BLaER1 treated with 17β-estradiol and CSF1 and Interleukin-3, amounts not matched to agents 10 nM and 100 nM (cell line): ENCODE measurements around the gene PRR33.
"Not testable (repeated sequence)": the region's sequence is repeated elsewhere in the genome, so short reads cannot be mapped to it uniquely, and the experiment has no call there.

Experiments
- H3K27ac ChIP-seq, 11 experiments: shearing (Covaris generic); formaldehyde crosslinking; 2 replicates each; pipeline ENCODE4 v1.8.1; 2022
- H3K27me3 ChIP-seq, 11 experiments: shearing (Covaris generic); formaldehyde crosslinking; 2 replicates each; pipeline ENCODE4 v1.8.1; 2022
- H3K36me3 ChIP-seq, 11 experiments: shearing (Covaris generic); formaldehyde crosslinking; 2 replicates each; pipeline ENCODE4 v1.8.1; 2022
- H3K4me1 ChIP-seq, 10 experiments: shearing (Covaris generic); formaldehyde crosslinking; 2 replicates each; pipeline ENCODE4 v1.8.1; 2022
- H3K4me2 ChIP-seq, 11 experiments: shearing (Covaris generic); formaldehyde crosslinking; 2 replicates each; pipeline ENCODE4 v1.8.1; 2022
- H3K4me3 ChIP-seq, 10 experiments: shearing (Covaris generic); formaldehyde crosslinking; 2 replicates each; pipeline ENCODE4 v1.8.1; 2022
- H3K9ac ChIP-seq, 11 experiments: shearing (Covaris generic); formaldehyde crosslinking; 2 replicates each; pipeline ENCODE4 v1.8.1; 2022
- H3K9me3 ChIP-seq, 11 experiments: shearing (Covaris generic); formaldehyde crosslinking; replicated peaks in 1 of 11; 2 replicates each; pipeline ENCODE4 v1.8.1; 2022
- H4K20me1 ChIP-seq, 11 experiments: shearing (Covaris generic); formaldehyde crosslinking; 2 replicates each; pipeline ENCODE4 v1.8.1; 2022
- Cebpa-rat ChIP-seq, 11 experiments: shearing (Covaris generic); IDR thresholded peaks; 2 replicates each; pipeline ENCODE4 v1.8.1; 2022

Gene PRR33

GRCh38 chr11:1877211-1878136 is 14.2 kb downstream of the PRR33 start:
- Histone ChIP-seq H3K36me3 (no peaks in the 10 kb centered on the region), H3K27ac (no peak overlapping the region), H3K27me3 (peaks cover 0 to 5% (median 0%) of the 10 kb centered on the region in 11 experiments; a peak in 2 of 22 replicates), H4K20me1 (peaks cover 0 to 28% (median 0%) of the 10 kb centered on the region in 11 experiments; a peak in 7 of 22 replicates), H3K4me2 (peak overlapping the region; percentile 26 to 77 (median 66); a peak in 20 of 22 replicates), H3K4me3 (no peak overlapping the region), H3K9me3 (no peaks in the 10 kb centered on the region), H3K4me1 (peaks cover 65 to 93% (median 86%) of the 10 kb centered on the region in 10 experiments), H3K9ac (no peak overlapping the region; a peak in 2 of 22 replicates)
- no peak for TF ChIP-seq Cebpa-rat (IDR thresholded peaks at IDR 0.05)

GRCh38 chr11:1876361-1877063 is 15.2 kb downstream of the PRR33 start:
- Histone ChIP-seq H3K4me3 (no peak overlapping the region), H3K36me3 (no peaks in the 10 kb centered on the region), H3K27ac (0 out of 22 replicates have a peak overlapping the region, but pooled peaks of 1 of the 11 experiments have one; percentile 4), H3K9me3 (no peaks in the 10 kb centered on the region), H3K4me2 (peak overlapping the region; percentile 22 to 77 (median 66); a peak in 21 of 22 replicates), H3K4me1 (peaks cover 57 to 92% (median 81%) of the 10 kb centered on the region in 10 experiments), H4K20me1 (peaks cover 0 to 37% (median 5%) of the 10 kb centered on the region in 11 experiments; a peak in 13 of 22 replicates), H3K9ac (peak overlapping the region in 3 of 11 experiments; percentile 7 to 15 (median 14); a peak in 2 of 22 replicates), H3K27me3 (peaks cover 0 to 10% (median 3%) of the 10 kb centered on the region in 11 experiments; a peak in 15 of 22 replicates)
- no peak for TF ChIP-seq Cebpa-rat (IDR thresholded peaks at IDR 0.05)

- Histone ChIP-seq H3K27me3 (peaks cover 5 to 16% (median 9%) of the 10 kb centered on the region in 11 experiments), H3K4me1 (peaks cover 55 to 92% (median 81%) of the 10 kb centered on the region in 10 experiments), H3K9ac (peak overlapping the region in 3 of 11 experiments; percentile 7 to 15 (median 14); a peak in 2 of 22 replicates), H3K27ac (0 out of 22 replicates have a peak overlapping the region, but pooled peaks of 1 of the 11 experiments have one; percentile 4), H4K20me1 (peaks cover 5 to 44% (median 11%) of the 10 kb centered on the region in 11 experiments; a peak in 17 of 22 replicates), H3K4me2 (peak overlapping the region; percentile 22 to 77 (median 66); a peak in 21 of 22 replicates)
- H3K9me3 ChIP-seq, H3K36me3 ChIP-seq, H3K4me3 ChIP-seq: not testable (repeated sequence)
These were observed 15.8 kb downstream of the PRR33 start for GRCh38 chr11:1875851-1876301.

GRCh38 chr11:1875093-1875850 is 16.4 kb downstream of the PRR33 start:
- TF ChIP-seq Cebpa-rat (IDR thresholded peaks at IDR 0.05) = no peak
- Histone ChIP-seq H3K9ac (no peak overlapping the region), H3K36me3 (no peaks in the 10 kb centered on the region), H3K27me3 (peaks cover 11 to 22% (median 16%) of the 10 kb centered on the region in 11 experiments), H3K4me2 (peak overlapping the region; percentile 19 to 77 (median 66); a peak in 19 of 22 replicates), H3K9me3 (no peaks in the 10 kb centered on the region), H4K20me1 (peaks cover 5 to 50% (median 17%) of the 10 kb centered on the region in 11 experiments; a peak in 18 of 22 replicates), H3K4me3 (no peak overlapping the region), H3K4me1 (peaks cover 55 to 92% (median 81%) of the 10 kb centered on the region in 10 experiments), H3K27ac (no peak overlapping the region)

GRCh38 chr11:1874441-1875092 is 17.1 kb downstream of the PRR33 start:
- Histone ChIP-seq H3K27me3 (peaks cover 18 to 29% (median 23%) of the 10 kb centered on the region in 11 experiments), H4K20me1 (peaks cover 10 to 57% (median 24%) of the 10 kb centered on the region in 11 experiments; a peak in 20 of 22 replicates), H3K4me1 (peaks cover 55 to 92% (median 81%) of the 10 kb centered on the region in 10 experiments), H3K9ac (0 out of 22 replicates have a peak overlapping the region, but pooled peaks of 1 of the 11 experiments have one; percentile 29), H3K4me2 (peak overlapping the region in 9 of 11 experiments; percentile 62 to 77 (median 70); a peak in 12 of 22 replicates)
- not testable (repeated sequence) for H3K4me3 ChIP-seq, H3K36me3 ChIP-seq, H3K9me3 ChIP-seq, H3K27ac ChIP-seq

- H3K4me2 ChIP-seq = peak overlapping the region in 9 of 11 experiments; percentile 39 to 64 (median 44); a peak in 11 of 22 replicates
- H3K27me3 ChIP-seq = peaks cover 25 to 37% (median 30%) of the 10 kb centered on the region in 11 experiments
- not testable (repeated sequence) for H3K4me3 ChIP-seq, H3K9ac ChIP-seq, H3K36me3 ChIP-seq, H3K9me3 ChIP-seq, H3K27ac ChIP-seq
- H4K20me1 ChIP-seq = peaks cover 18 to 65% (median 31%) of the 10 kb centered on the region in 11 experiments; a peak in 20 of 22 replicates
- H3K4me1 ChIP-seq = peaks cover 59 to 94% (median 84%) of the 10 kb centered on the region in 10 experiments
These were observed 17.9 kb downstream of the PRR33 start for GRCh38 chr11:1873813-1874150.

- peak overlapping the region; percentile 13 to 100 (median 47); a peak in 19 of 22 replicates for H3K4me2 ChIP-seq
- no peak for TF ChIP-seq Cebpa-rat (IDR thresholded peaks at IDR 0.05)
- H3K9ac ChIP-seq = no peak overlapping the region
- no peak overlapping the region for H3K27ac ChIP-seq
- peaks cover 65 to 94% (median 87%) of the 10 kb centered on the region in 10 experiments for H3K4me1 ChIP-seq
- H3K4me3 ChIP-seq = no peak overlapping the region
- no peaks in the 10 kb centered on the region for H3K36me3 ChIP-seq
- peaks cover 28 to 43% (median 33%) of the 10 kb centered on the region in 11 experiments for H3K27me3 ChIP-seq
- peaks cover 23 to 70% (median 37%) of the 10 kb centered on the region in 11 experiments; a peak in 20 of 22 replicates for H4K20me1 ChIP-seq
- no peaks in the 10 kb centered on the region for H3K9me3 ChIP-seq
These were observed 18.5 kb downstream of the PRR33 start for GRCh38 chr11:1873048-1873812.
